Endodermal cell (in vitro differentiated cells): ENCODE measurements around the gene GRM7. TPM values are rescaled to one million over a fixed set of nuclear protein-coding genes. Genes with fewer than 3 reads are reported as not detected.

Experiments
- DNase-seq: peaks from one replicate; pipeline ENCODE4 v3.0.0-alpha.2; 2017
- H3K27ac ChIP-seq: 2 replicates; pipeline ENCODE4 v1.5.1; 2013; ENCODE audit warnings: mild to moderate bottlenecking, low read depth, low read length, moderate library complexity
- H3K27me3 ChIP-seq: 2 replicates; pipeline ENCODE4 v1.6.1; 2013; ENCODE audit warnings: mild to moderate bottlenecking, low read length, moderate library complexity; ENCODE audit not compliant: insufficient read depth, control insufficient read depth, poor library complexity, severe bottlenecking
- H3K36me3 ChIP-seq: 2 replicates; pipeline ENCODE4 v1.7.0; 2013; ENCODE audit warnings: mild to moderate bottlenecking, low read length, moderate library complexity; ENCODE audit not compliant: control insufficient read depth, insufficient read depth
- H3K4me1 ChIP-seq: one replicate; pipeline ENCODE4 v1.7.0; 2013; ENCODE audit warnings: low read length; ENCODE audit not compliant: control insufficient read depth, insufficient read depth
- H3K4me3 ChIP-seq: 2 replicates; pipeline ENCODE4 v1.5.1; 2013; ENCODE audit warnings: mild to moderate bottlenecking, low read length, moderate library complexity
- H3K9ac ChIP-seq: 2 replicates; pipeline ENCODE4 v1.6.1; 2013; ENCODE audit warnings: mild to moderate bottlenecking, low read length, moderate library complexity; ENCODE audit not compliant: poor library complexity, severe bottlenecking; ENCODE audit errors: extremely low read depth
- H3K9me3 ChIP-seq: 2 replicates; pipeline ENCODE4 v1.6.1; 2013; ENCODE audit warnings: mild to moderate bottlenecking, low read length, moderate library complexity; ENCODE audit not compliant: control insufficient read depth
- H3K27ac Mint-ChIP-seq: 2 replicates; pipeline ENCODE4 v1.8.0; 2020; ENCODE audit warnings: mixed read lengths
- H3K27me3 Mint-ChIP-seq: 2 replicates; pipeline ENCODE4 v1.8.0; 2021; ENCODE audit warnings: mild to moderate bottlenecking, mixed read lengths; ENCODE audit not compliant: insufficient read depth
- H3K36me3 Mint-ChIP-seq: 2 replicates; pipeline ENCODE4 v1.8.0; 2020; ENCODE audit warnings: low read depth, mixed read lengths
- H3K4me1 Mint-ChIP-seq: 2 replicates; pipeline ENCODE4 v1.8.0; 2020; ENCODE audit warnings: mixed read lengths
- H3K4me3 Mint-ChIP-seq: 2 replicates; pipeline ENCODE4 v1.8.0; 2020; ENCODE audit warnings: mild to moderate bottlenecking, moderate library complexity, mixed read lengths
- H3K9me3 Mint-ChIP-seq: 2 replicates; pipeline ENCODE4 v1.8.0; 2020; ENCODE audit warnings: mild to moderate bottlenecking, mixed read lengths
- CTCF ChIP-seq: fragments of 200-600 bp; sonication (generic); conservative IDR thresholded peaks from 2 replicates; pipeline ENCODE4 v1.5.0; 2021; ENCODE audit warnings: antibody characterized with exemption, mild to moderate bottlenecking
- WGBS, 2 experiments: methylation state at CpG; one replicate each; pipeline versions ENCODE4 v1.1.5 to v1.1.7; 2013; ENCODE audit warnings: missing lambda C conversion rate in 2 of 2, mixed read lengths in 1 of 2; ENCODE audit not compliant: insufficient coverage in 1 of 2, insufficient read length in 1 of 2; 5-methylcytosine and 5-hydroxymethylcytosine counted together
- total RNA-seq, 2 donors: library from RNA; stranded (reverse); fragmentation: NEBNext Ultra II Directional in 1 of 2; extraction: Animal tissue kit (Norgen Biotek cat#: 25700) in 1 of 2; gene quantifications; 2 replicates in 1 of 2; 3 replicates in 1 of 2; pipeline ENCODE4 v1.2.1, GENCODE V29; 2021

Gene GRM7
- total RNA-seq, 2 donors from 2014 or later, result 0.11 to 0.73 TPM

GRCh38 chr3:7428206-7428718 is 567.3 kb downstream of the GRM7 start:
- Histone ChIP-seq H3K9ac (no peak overlapping the region), H3K36me3 (no peaks in the 10 kb centered on the region), H3K27ac (no peak overlapping the region), H3K27me3 (no peaks in the 10 kb centered on the region), H3K4me1 (peaks cover 2% of the 10 kb centered on the region), H3K9me3 (peaks cover 18% of the 10 kb centered on the region), H3K4me3 (no peak overlapping the region)
- H3K4me3 Mint-ChIP-seq, result no peak overlapping the region
- H3K36me3 Mint-ChIP-seq, result peaks cover 5% of the 10 kb centered on the region
- peaks cover 12% of the 10 kb centered on the region for H3K4me1 Mint-ChIP-seq
- H3K27ac Mint-ChIP-seq, result no peak overlapping the region
- WGBS, 2 experiments, result 89% methylated on average over 1 of the region's 1 CpG; no CpG with 5 or more reads in 1 of the 2 experiments
- H3K9me3 Mint-ChIP-seq, result peaks cover 16% of the 10 kb centered on the region
- no peak for TF ChIP-seq CTCF
- H3K27me3 Mint-ChIP-seq, result no peaks in the 10 kb centered on the region
- no peak for DNase-seq

- no peak for TF ChIP-seq CTCF
- H3K4me1 ChIP-seq, result no peaks in the 10 kb centered on the region
Observed at GRCh38 chr3:7432610-7433009, 571.7 kb downstream of the GRM7 start.

GRCh38 chr3:7433073-7433472 is 572.2 kb downstream of the GRM7 start:
- H3K4me3 Mint-ChIP-seq, result no peak overlapping the region
- H3K36me3 Mint-ChIP-seq, result peaks cover 8% of the 10 kb centered on the region
- H3K36me3 ChIP-seq, result no peaks in the 10 kb centered on the region
- WGBS, 2 experiments, result 94 to 100% methylated on average over 2 of the region's 2 CpGs
- peaks cover 22% of the 10 kb centered on the region for H3K9me3 ChIP-seq
- DNase-seq, result no peak
- no peak overlapping the region for H3K27ac ChIP-seq
- no peaks in the 10 kb centered on the region for H3K27me3 ChIP-seq
- no peaks in the 10 kb centered on the region for H3K4me1 ChIP-seq
- H3K9ac ChIP-seq, result no peak overlapping the region
- no peak overlapping the region for H3K27ac Mint-ChIP-seq
- TF ChIP-seq CTCF, result no peak
- peaks cover under 1% of the 10 kb centered on the region for H3K4me1 Mint-ChIP-seq
- H3K9me3 Mint-ChIP-seq, result peaks cover 22% of the 10 kb centered on the region
- H3K27me3 Mint-ChIP-seq, result no peaks in the 10 kb centered on the region
- H3K4me3 ChIP-seq, result no peak overlapping the region

More at GRCh38 chr3:7432610-7433009, 571.7 kb downstream of the GRM7 start:
- Histone ChIP-seq H3K9me3 (peaks cover 22% of the 10 kb centered on the region), H3K36me3 (no peaks in the 10 kb centered on the region), H3K27ac (no peak overlapping the region), H3K4me3 (no peak overlapping the region), H3K9ac (no peak overlapping the region), H3K27me3 (no peaks in the 10 kb centered on the region)
- Mint-ChIP-seq H3K9me3 (peaks cover 22% of the 10 kb centered on the region), H3K4me1 (peaks cover 2% of the 10 kb centered on the region), H3K4me3 (no peak overlapping the region), H3K36me3 (peaks cover 8% of the 10 kb centered on the region), H3K27me3 (no peaks in the 10 kb centered on the region), H3K27ac (no peak overlapping the region)
- no peak for DNase-seq
- 82 to 93% methylated on average over 1 of the region's 2 CpGs for WGBS, 2 experiments
